ENCODE measurements around the gene DGKH.

DNA sequence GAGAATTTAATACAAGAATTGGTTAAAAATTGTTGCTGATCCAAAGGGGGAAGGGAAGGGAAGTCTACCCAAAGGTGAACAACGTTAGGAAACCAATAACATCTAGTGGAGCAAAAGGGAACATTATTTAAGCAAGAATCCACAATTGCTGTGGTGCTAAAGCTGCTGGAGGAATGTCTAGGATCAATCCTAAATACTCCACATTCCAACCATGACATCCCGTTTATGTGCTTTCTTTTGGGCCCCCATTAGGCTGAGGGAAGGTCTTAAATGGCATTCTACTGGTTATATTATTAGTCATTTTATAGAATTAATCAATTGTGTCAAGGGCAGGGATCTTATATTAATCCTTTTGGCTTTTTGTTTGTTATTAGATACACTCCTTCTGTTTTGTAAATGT, 47.6 kb upstream of the DGKH start:
- TF ChIP-seq CTCF (IDR thresholded peaks at IDR 0.05; ENCODE audit: poor library complexity, severe bottlenecking): no peak
- no peak for TF ChIP-seq POLR2AphosphoS5 (IDR thresholded peaks at IDR 0.05)

Data from neural cell (in vitro differentiated cells).